ENCODE measurements around the gene SEC14L3.

Gene SEC14L3

GRCh38 chr22:30444632-30445437 lies 27.0 kb downstream of the SEC14L3 start:
- peak; percentile 65 for DNase-seq (ENCODE audit: low spot score)

GRCh38 chr22:30441088-30441487 lies 30.7 kb downstream of the SEC14L3 start:
- no peak for DNase-seq (ENCODE audit: low spot score)

- no peak for DNase-seq (ENCODE audit: low spot score)
Observed at GRCh38 chr22:30439836-30440235, 32.0 kb downstream of the SEC14L3 start.

GRCh38 chr22:30439226-30439625 lies 32.6 kb downstream of the SEC14L3 start:
- no peak for DNase-seq (ENCODE audit: low spot score)

GRCh38 chr22:30438559-30438958 lies 33.3 kb downstream of the SEC14L3 start:
- DNase-seq (ENCODE audit: low spot score): no peak

GRCh38 chr22:30436196-30436595 lies 35.6 kb downstream of the SEC14L3 start:
- DNase-seq (ENCODE audit: low spot score): no peak

- no peak for DNase-seq (ENCODE audit: low spot score)
Observed at GRCh38 chr22:30435674-30436126, 36.1 kb downstream of the SEC14L3 start.

GRCh38 chr22:30434843-30435242 lies 37.0 kb downstream of the SEC14L3 start:
- no peak for DNase-seq (ENCODE audit: low spot score)

- DNase-seq (ENCODE audit: low spot score): peak; percentile 27
Observed at GRCh38 chr22:30433773-30434172, 38.0 kb downstream of the SEC14L3 start.

GRCh38 chr22:30433227-30433626 lies 38.6 kb downstream of the SEC14L3 start:
- no peak for DNase-seq (ENCODE audit: low spot score)

- DNase-seq (ENCODE audit: low spot score): no peak
Observed at GRCh38 chr22:30432520-30432919, 39.3 kb downstream of the SEC14L3 start.

- no peak for DNase-seq (ENCODE audit: low spot score)
Observed at GRCh38 chr22:30432096-30432495, 39.7 kb downstream of the SEC14L3 start.

GRCh38 chr22:30430933-30431332 lies 40.9 kb downstream of the SEC14L3 start:
- DNase-seq (ENCODE audit: low spot score): no peak

- DNase-seq (ENCODE audit: low spot score): no peak
Observed at GRCh38 chr22:30429887-30430286, 41.9 kb downstream of the SEC14L3 start.

GRCh38 chr22:30427871-30428270 lies 43.9 kb downstream of the SEC14L3 start:
- DNase-seq (ENCODE audit: low spot score): no peak

GRCh38 chr22:30426388-30427353 lies 45.1 kb downstream of the SEC14L3 start:
- peak; percentile 92 for DNase-seq (ENCODE audit: low spot score)

GRCh38 chr22:30425616-30426387 lies 46.0 kb downstream of the SEC14L3 start, which contains the start of gene MTFP1:
Gene MTFP1 (plus strand): TSS chr22:30425768. CDS start chr22:30425880, 112 bp downstream.
- DNase-seq (ENCODE audit: low spot score): peak; percentile 69

- DNase-seq (ENCODE audit: low spot score): no peak
Observed at GRCh38 chr22:30425327-30425615, 46.5 kb downstream of the SEC14L3 start.

- peak; percentile 65 for DNase-seq (ENCODE audit: low spot score)
Observed at GRCh38 chr22:30424534-30425326, 47.1 kb downstream of the SEC14L3 start.

- peak; percentile 100 for DNase-seq (ENCODE audit: low spot score)
Observed at GRCh38 chr22:30423959-30424533, 47.8 kb downstream of the SEC14L3 start.

Measured in kidney tubule cell (primary cell).